ENCODE data around the gene CDH20. TPM values are rescaled to one million over a fixed set of nuclear protein-coding genes. Genes with fewer than 3 reads are reported as not detected.

CDH20 gene
- total and polyA plus RNA-seq, 8 donors = 0.15 to 1.5 (median 0.43) TPM; not detected in 5

DNA sequence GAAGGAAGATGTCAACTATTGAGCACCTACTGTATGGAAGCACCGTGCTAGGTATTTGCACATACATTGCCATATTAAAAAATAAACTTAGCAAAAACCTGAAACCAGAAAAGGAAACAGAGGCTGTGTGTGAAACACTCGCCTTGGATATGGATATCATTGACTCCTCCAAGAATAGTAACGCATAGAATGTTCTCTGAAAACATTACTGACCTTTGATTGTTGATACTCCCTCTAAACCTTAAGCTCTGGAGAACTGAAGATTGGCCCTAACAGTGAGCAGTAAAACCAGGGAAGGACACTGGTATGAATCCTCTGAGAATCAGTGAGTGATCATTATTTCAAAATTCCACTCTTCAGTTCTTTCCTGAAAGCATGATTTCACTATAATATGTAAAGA lies 236.8 kb downstream of the CDH20 start:
- TF ChIP-seq POLR2A (IDR thresholded peaks at IDR 0.05) = no peak
- no peak for TF ChIP-seq CTCF (IDR thresholded peaks at IDR 0.05)
- no peak for TF ChIP-seq POLR2AphosphoS5 (IDR thresholded peaks at IDR 0.05)
- no peak for TF ChIP-seq EP300 (IDR thresholded peaks at IDR 0.05)
- intact Hi-C loops (cut with DNase I; ENCODE audit: low total_unique reads) = no loop called here
- no peak for DNase-seq
- H3K9me3 ChIP-seq = peaks cover 0 to 10% (median 0%) of the 10 kb centered on the region in 4 donors
- no peaks in the 10 kb centered on the region for H3K4me1 ChIP-seq
- no peaks in the 10 kb centered on the region for H3K36me3 ChIP-seq
- WGBS, 5 donors = 62 to 88% (median 72%) methylated on average over 3 of the region's 3 CpGs
- no peak overlapping the region for H3K4me3 ChIP-seq
- H3K27ac ChIP-seq = no peak overlapping the region
- no peaks in the 10 kb centered on the region for H3K27me3 ChIP-seq

DNA sequence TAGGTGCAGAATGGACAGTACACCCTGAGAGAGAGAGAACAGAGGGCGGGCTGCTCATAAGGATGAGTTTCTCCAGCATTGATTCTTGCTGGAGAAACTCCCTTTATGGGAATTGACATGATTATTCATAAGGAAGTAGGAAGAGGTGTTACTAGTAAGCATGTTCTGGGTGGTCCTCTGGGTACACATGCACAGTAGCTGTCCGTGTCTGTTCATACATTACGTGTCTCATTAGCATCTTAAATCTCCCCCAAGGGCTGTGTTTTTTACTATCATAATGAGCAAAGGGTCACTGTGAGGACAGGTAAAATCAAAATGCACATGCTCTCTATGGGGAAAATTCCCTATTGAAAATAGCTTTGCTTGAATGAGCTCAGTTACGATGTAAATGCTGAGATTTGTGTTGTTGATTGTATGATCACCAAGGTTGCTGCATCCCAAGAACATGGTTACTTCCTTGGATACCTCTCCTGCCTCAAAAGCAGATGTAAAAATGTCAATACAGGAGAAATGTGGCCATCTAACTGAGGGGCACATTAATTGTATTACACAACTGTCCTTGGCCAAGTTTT lies 238.9 kb downstream of the CDH20 start:
- Histone ChIP-seq H3K27ac (no peak overlapping the region), H3K27me3 (no peaks in the 10 kb centered on the region), H3K9me3 (peaks cover 0 to 9% (median 0%) of the 10 kb centered on the region in 4 donors), H3K4me1 (no peaks in the 10 kb centered on the region), H3K4me3 (no peak overlapping the region), H3K36me3 (no peaks in the 10 kb centered on the region)
- TF ChIP-seq POLR2AphosphoS5 (IDR thresholded peaks at IDR 0.05) = no peak
- intact Hi-C loops (cut with DNase I; ENCODE audit: low total_unique reads) = no loop called here
- 92 to 96% (median 93%) methylated on average over 4 of the region's 4 CpGs for WGBS, 5 donors
- no peak for DNase-seq

GRCh38 chr18:61572871-61573270 lies 239.6 kb downstream of the CDH20 start:
- no peaks in the 10 kb centered on the region for H3K36me3 ChIP-seq
- no peaks in the 10 kb centered on the region for H3K4me1 ChIP-seq
- no peak overlapping the region for H3K4me3 ChIP-seq
- H3K9me3 ChIP-seq = peaks cover 0 to 9% (median 0%) of the 10 kb centered on the region in 4 donors
- DNase-seq = no peak
- H3K27me3 ChIP-seq = no peaks in the 10 kb centered on the region
- intact Hi-C loops (cut with DNase I; ENCODE audit: low total_unique reads) = no loop called here
- no peak for TF ChIP-seq CTCF (IDR thresholded peaks at IDR 0.05)
- no peak for TF ChIP-seq POLR2A (IDR thresholded peaks at IDR 0.05)
- TF ChIP-seq POLR2AphosphoS5 (IDR thresholded peaks at IDR 0.05) = no peak
- no peak for TF ChIP-seq EP300 (IDR thresholded peaks at IDR 0.05)
- WGBS, 5 donors = 75 to 98% (median 85%) methylated on average over 1 of the region's 1 CpG
- H3K27ac ChIP-seq = no peak overlapping the region

DNA sequence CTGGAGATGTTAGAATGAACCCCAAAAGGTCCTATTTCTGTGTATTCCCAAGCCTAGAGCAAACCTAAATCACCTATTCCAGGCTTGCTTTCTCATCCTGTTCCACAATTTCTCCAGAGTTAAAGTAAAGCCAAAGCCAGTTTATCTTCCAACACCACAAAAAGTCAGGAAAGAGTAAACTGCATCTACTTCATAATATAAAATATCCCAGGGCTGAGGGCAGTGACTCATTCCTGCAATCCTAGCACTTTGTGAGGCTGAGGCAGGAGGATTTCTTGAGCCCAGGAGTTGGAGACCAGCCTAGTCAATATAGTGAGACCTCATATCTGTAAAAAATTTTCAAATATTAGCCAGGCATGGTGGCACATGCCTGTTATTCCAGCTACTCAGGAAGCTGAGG lies 241.4 kb downstream of the CDH20 start:
- Histone ChIP-seq H3K27ac (no peak overlapping the region), H3K4me3 (no peak overlapping the region), H3K4me1 (no peaks in the 10 kb centered on the region), H3K27me3 (no peaks in the 10 kb centered on the region), H3K36me3 (no peaks in the 10 kb centered on the region), H3K9me3 (peaks cover 0 to 9% (median 0%) of the 10 kb centered on the region in 4 donors)
- no peak for DNase-seq
- intact Hi-C loops (cut with DNase I; ENCODE audit: low total_unique reads) = no loop called here
- no peak for TF ChIP-seq EP300 (IDR thresholded peaks at IDR 0.05)
- no peak for TF ChIP-seq POLR2A (IDR thresholded peaks at IDR 0.05)
- TF ChIP-seq CTCF (IDR thresholded peaks at IDR 0.05) = no peak
- no peak for TF ChIP-seq POLR2AphosphoS5 (IDR thresholded peaks at IDR 0.05)

DNA sequence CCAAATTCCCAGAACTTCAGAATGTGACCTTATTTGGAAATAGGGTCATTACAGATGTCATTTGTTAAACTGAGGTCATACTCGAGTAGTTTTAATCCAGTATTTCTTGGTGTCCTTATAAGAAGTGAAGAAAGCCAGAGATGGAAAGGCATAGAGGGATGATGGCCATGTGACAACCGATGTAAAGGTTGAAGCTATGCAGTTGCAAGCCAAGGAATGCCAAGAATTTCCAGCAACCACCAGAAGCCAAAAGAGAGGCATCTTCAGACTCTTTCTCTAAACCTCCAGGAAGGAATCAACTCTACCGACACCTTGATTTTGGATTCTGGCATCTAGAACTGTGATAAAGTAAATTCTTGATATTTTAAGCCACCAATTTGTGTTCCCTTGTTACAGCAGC lies 242.2 kb downstream of the CDH20 start:
- 62 to 72% (median 70%) methylated on average over 3 of the region's 3 CpGs for WGBS, 5 donors
- no peak for DNase-seq
- H3K4me1 ChIP-seq = no peaks in the 10 kb centered on the region
- H3K27ac ChIP-seq = no peak overlapping the region
- TF ChIP-seq EP300 (IDR thresholded peaks at IDR 0.05) (no peak), CTCF (IDR thresholded peaks at IDR 0.05) (no peak), POLR2AphosphoS5 (IDR thresholded peaks at IDR 0.05) (no peak), POLR2A (IDR thresholded peaks at IDR 0.05) (no peak)
- no peaks in the 10 kb centered on the region for H3K27me3 ChIP-seq
- no peaks in the 10 kb centered on the region for H3K36me3 ChIP-seq
- no peak overlapping the region for H3K4me3 ChIP-seq
- H3K9me3 ChIP-seq = peaks cover 0 to 9% (median 0%) of the 10 kb centered on the region in 4 donors
- intact Hi-C loops (cut with DNase I; ENCODE audit: low total_unique reads) = no loop called here

Measured in stomach (tissue), 9 donors.